ENCODE measurements around the gene C10orf90.

The C10orf90 gene, protein sequence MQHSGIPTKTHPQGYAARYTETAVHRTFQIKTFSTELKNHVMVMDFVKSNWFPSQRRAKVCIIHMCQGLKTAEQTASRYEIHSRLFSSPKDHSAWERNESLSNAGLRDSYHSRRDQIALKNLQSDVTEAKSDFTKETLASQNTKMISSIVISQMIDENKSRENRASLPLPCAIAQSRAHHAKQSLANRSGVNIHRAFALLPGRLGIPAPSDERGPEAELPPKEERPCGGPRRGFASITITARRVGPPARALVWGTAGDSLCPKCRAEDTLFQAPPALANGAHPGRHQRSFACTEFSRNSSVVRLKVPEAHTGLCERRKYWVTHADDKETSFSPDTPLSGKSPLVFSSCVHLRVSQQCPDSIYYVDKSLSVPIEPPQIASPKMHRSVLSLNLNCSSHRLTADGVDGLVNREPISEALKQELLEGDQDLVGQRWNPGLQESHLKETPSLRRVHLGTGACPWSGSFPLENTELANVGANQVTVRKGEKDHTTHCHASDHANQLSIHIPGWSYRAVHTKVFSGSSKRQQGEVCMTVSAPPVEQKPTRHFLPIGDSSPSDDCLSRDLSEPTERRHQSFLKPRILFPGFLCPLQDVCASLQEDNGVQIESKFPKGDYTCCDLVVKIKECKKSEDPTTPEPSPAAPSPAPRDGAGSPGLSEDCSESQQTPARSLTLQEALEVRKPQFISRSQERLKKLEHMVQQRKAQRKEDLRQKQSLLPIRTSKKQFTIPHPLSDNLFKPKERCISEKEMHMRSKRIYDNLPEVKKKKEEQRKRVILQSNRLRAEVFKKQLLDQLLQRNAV

GRCh38 chr10:126670056-126670894, at the start of gene C10orf90:
Gene C10orf90 (minus strand): TSS chr10:126670693. CDS start chr10:126670480, 213 bp downstream.
- Histone ChIP-seq H3K36me3 (replicated peaks) (no peaks in the 10 kb centered on the region), H3K9me3 (no peaks in the 10 kb centered on the region), H3K27me3 (ENCODE audit: low read depth) (no peaks in the 10 kb centered on the region), H3K4me1 (no peaks in the 10 kb centered on the region), H3K4me3 (no peak within 1 kb of the TSS)
- in situ Hi-C loops (cut with MboI; ENCODE audit: low sequenced_read_pairs) = no loop called here
- DNase-seq (ENCODE audit: low spot score in 2 of 2) = no peak

GRCh38 chr10:126716366-126716765, 45.9 kb upstream of the C10orf90 start:
- Histone ChIP-seq H3K4me1 (no peaks in the 10 kb centered on the region), H3K9me3 (no peaks in the 10 kb centered on the region), H3K36me3 (replicated peaks) (no peaks in the 10 kb centered on the region), H3K27me3 (ENCODE audit: low read depth) (no peaks in the 10 kb centered on the region), H3K4me3 (no peak overlapping the region)
- in situ Hi-C loops (cut with MboI; ENCODE audit: low sequenced_read_pairs) = no loop called here
- DNase-seq (ENCODE audit: low spot score in 2 of 2) = no peak

- Histone ChIP-seq H3K27me3 (ENCODE audit: low read depth) (no peaks in the 10 kb centered on the region), H3K4me3 (no peak overlapping the region), H3K36me3 (replicated peaks) (no peaks in the 10 kb centered on the region), H3K4me1 (no peaks in the 10 kb centered on the region), H3K9me3 (no peaks in the 10 kb centered on the region)
- DNase-seq (ENCODE audit: low spot score in 2 of 2) = no peak
- in situ Hi-C loops (cut with MboI; ENCODE audit: low sequenced_read_pairs) = no loop called here
These were observed 43.1 kb upstream of the C10orf90 start for GRCh38 chr10:126713594-126713993.

DNA sequence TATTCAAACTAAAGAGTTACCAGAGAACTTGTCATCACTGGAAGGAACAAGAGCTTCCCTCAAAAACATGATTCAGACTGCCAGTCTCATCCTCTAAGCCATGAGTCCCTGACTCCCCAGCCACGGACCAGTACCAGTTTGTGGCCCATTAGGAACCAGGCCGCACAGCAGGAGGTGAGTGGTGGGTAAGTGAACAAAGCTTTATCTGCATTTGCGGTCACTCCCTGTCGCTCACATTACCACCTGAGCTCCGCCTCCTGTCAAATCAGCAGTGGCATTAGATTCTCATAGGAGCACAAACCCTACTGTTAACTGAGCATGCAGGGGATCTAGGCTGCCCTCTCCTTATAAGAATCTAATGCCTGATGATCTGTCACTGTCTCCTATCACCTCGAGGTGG, 42.2 kb upstream of the C10orf90 start:
- Histone ChIP-seq H3K4me1 (no peaks in the 10 kb centered on the region), H3K9me3 (no peaks in the 10 kb centered on the region), H3K27me3 (ENCODE audit: low read depth) (no peaks in the 10 kb centered on the region), H3K4me3 (no peak overlapping the region), H3K36me3 (replicated peaks) (no peaks in the 10 kb centered on the region)
- DNase-seq (ENCODE audit: low spot score in 2 of 2) = no peak
- in situ Hi-C loops (cut with MboI; ENCODE audit: low sequenced_read_pairs) = no loop called here

- Histone ChIP-seq H3K9me3 (no peaks in the 10 kb centered on the region), H3K36me3 (replicated peaks) (no peaks in the 10 kb centered on the region), H3K4me1 (no peaks in the 10 kb centered on the region; the same call in 1 of the 2 replicates), H3K4me3 (no peak overlapping the region), H3K27me3 (ENCODE audit: low read depth) (no peaks in the 10 kb centered on the region)
- DNase-seq (ENCODE audit: low spot score in 2 of 2) = no peak
- in situ Hi-C loops (cut with MboI; ENCODE audit: low sequenced_read_pairs) = no loop called here
These were observed 35.6 kb upstream of the C10orf90 start for GRCh38 chr10:126705951-126706565.

DNA sequence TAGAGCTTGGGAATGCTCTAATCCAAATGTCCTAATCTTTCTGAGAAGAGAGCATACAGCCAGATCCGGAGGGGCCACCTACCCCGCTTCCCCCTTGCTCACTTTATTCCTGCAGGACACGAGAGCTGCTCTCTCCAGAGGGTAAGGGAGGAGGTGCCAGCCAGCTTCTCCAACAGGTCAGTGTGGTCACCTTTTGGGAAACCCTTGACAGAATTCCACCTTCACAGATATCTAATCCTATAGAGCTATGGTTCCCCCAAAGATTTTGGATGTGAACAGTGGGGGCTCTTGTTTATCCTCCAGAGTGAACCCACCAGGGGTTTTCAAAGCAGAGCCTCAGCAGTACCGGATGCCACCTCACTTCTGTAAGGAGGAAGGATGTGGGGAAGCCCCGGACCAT, 34.6 kb upstream of the C10orf90 start:
- Histone ChIP-seq H3K4me1 (no peaks in the 10 kb centered on the region; the same call in 1 of the 2 replicates), H3K27me3 (ENCODE audit: low read depth) (no peaks in the 10 kb centered on the region), H3K4me3 (no peak overlapping the region), H3K9me3 (no peaks in the 10 kb centered on the region), H3K36me3 (replicated peaks) (no peaks in the 10 kb centered on the region)
- in situ Hi-C loops (cut with MboI; ENCODE audit: low sequenced_read_pairs) = no loop called here
- DNase-seq (ENCODE audit: low spot score in 2 of 2) = no peak

DNA sequence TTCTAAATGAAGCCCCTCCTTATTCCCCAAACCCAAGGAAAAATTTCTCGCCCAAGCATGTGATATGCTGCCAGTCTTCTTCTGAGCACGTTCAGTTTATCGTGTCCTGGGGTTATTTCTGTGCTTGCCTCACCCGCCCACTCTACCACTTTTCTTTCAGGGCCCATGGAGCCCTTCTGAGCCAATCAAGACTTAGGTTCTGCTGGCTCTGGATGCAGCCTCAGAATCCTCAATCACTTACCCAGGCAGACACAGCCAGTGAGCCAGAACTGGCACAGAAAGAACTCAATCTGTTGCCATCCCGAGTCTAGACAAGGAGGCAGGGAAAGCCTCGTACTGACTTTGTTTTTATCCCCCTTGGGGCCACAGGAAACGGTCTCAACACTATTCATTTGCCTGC, 34.2 kb upstream of the C10orf90 start:
- H3K4me1 ChIP-seq = no peaks in the 10 kb centered on the region; the same call in 1 of the 2 replicates
- no peak overlapping the region for H3K4me3 ChIP-seq
- in situ Hi-C loops (cut with MboI; ENCODE audit: low sequenced_read_pairs) = no loop called here
- no peak for DNase-seq (ENCODE audit: low spot score in 2 of 2)
- no peaks in the 10 kb centered on the region for H3K9me3 ChIP-seq
- no peaks in the 10 kb centered on the region for H3K36me3 ChIP-seq (replicated peaks)
- no peaks in the 10 kb centered on the region for H3K27me3 ChIP-seq (ENCODE audit: low read depth)

DNA sequence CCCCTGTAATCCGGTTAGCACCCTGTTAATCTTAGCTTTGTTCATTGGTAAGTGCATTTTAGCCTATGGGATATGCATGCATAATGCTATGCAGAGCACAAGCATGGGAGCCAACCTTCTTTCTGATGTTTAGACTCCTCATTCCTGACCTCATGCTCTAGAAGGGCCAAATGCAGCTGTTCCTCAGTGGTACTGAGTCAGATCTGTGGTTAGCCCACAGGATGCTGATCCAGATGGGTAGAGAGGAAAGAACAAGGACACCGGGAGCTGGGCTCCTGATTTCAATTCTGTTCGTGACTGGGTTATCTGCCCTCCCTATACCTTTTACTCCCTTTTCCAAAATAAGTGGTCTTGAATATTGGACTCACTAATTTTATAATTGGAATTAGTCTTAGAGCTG, 31.7 kb upstream of the C10orf90 start:
- Histone ChIP-seq H3K36me3 (replicated peaks) (no peaks in the 10 kb centered on the region), H3K9me3 (no peaks in the 10 kb centered on the region), H3K4me1 (no peaks in the 10 kb centered on the region; the same call in 1 of the 2 replicates), H3K4me3 (no peak overlapping the region), H3K27me3 (ENCODE audit: low read depth) (no peaks in the 10 kb centered on the region)
- in situ Hi-C loops (cut with MboI; ENCODE audit: low sequenced_read_pairs) = no loop called here
- DNase-seq (ENCODE audit: low spot score in 2 of 2) = no peak

DNA sequence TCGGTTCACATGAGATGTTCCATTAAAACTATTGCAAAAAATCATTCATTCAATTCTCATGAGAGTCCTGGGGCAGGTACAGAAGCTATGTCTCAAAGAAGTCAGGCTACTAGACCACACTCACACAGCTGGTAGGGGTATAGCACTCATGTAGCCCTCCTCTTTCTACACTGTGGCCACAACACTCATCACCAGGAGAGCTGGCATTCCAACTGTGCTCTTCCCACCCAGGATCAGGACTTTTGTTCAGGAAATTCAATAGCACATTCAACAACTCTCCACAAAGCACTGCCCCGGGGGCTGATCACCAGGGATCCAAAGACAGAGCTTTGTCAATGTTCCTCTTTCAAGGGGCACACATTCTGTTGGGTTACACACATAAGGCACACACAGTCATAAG, 31.0 kb upstream of the C10orf90 start:
- in situ Hi-C loops (cut with MboI; ENCODE audit: low sequenced_read_pairs) = no loop called here
- no peaks in the 10 kb centered on the region for H3K4me1 ChIP-seq
- no peaks in the 10 kb centered on the region for H3K9me3 ChIP-seq
- no peaks in the 10 kb centered on the region for H3K27me3 ChIP-seq (ENCODE audit: low read depth)
- no peak overlapping the region for H3K4me3 ChIP-seq
- no peak for DNase-seq (ENCODE audit: low spot score in 2 of 2)
- H3K36me3 ChIP-seq (replicated peaks) = no peaks in the 10 kb centered on the region

DNA sequence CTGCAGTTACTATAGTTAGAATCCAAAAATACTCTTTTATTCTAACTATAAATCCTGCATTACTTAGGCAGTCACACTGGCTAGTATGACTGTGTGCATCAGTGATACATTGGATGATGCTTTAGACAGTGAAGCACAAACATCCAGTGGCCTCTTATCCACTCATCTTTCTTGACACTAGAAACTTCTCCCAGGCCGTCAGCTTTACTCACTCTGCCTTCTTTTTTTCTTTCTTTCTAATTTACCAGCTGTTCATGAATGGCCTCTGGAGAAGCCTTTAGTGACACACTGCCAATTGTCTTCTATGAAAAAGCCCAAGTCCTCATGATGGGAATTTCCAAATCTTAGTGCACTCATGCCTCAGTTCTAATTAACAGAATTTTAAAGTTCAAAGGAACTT, 26.2 kb upstream of the C10orf90 start:
- Histone ChIP-seq H3K36me3 (replicated peaks) (no peaks in the 10 kb centered on the region), H3K9me3 (no peaks in the 10 kb centered on the region), H3K4me3 (no peak overlapping the region), H3K4me1 (no peaks in the 10 kb centered on the region), H3K27me3 (ENCODE audit: low read depth) (0 out of 2 replicates have a peak, but pooled peaks cover 5% of the 10 kb centered on the region)
- in situ Hi-C loops (cut with MboI; ENCODE audit: low sequenced_read_pairs) = no loop called here
- no peak for DNase-seq (ENCODE audit: low spot score in 2 of 2)

- in situ Hi-C loops (cut with MboI; ENCODE audit: low sequenced_read_pairs) = no loop called here
- no peaks in the 10 kb centered on the region for H3K9me3 ChIP-seq
- H3K4me3 ChIP-seq = no peak overlapping the region
- DNase-seq (ENCODE audit: low spot score in 2 of 2) = no peak
- H3K36me3 ChIP-seq (replicated peaks) = no peaks in the 10 kb centered on the region
- 0 out of 2 replicates have a peak, but pooled peaks cover 5% of the 10 kb centered on the region for H3K27me3 ChIP-seq (ENCODE audit: low read depth)
- H3K4me1 ChIP-seq = no peaks in the 10 kb centered on the region
These were observed 21.0 kb upstream of the C10orf90 start for GRCh38 chr10:126691456-126691855.

DNA sequence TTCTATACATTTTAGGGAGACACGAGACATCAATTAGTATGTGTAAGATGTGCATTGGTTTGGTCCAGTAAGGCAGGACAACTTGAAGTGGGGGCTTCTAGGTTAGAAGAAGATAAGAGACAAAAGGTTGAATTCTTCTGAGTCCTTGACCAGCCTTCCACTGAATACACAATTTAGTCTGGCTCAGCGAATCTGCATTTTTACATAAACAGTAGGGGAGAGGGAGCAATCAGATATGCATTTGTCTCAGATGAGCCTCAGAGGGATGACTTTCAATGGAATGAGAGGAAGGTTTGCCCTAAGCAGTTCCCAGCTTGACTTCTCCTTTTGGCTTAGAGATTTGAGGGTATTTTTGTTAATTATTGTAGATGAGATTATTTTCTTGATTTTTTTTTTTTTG, 20.0 kb upstream of the C10orf90 start:
- DNase-seq (ENCODE audit: low spot score in 2 of 2) = no peak
- Histone ChIP-seq H3K36me3 (replicated peaks) (no peaks in the 10 kb centered on the region), H3K4me3 (no peak overlapping the region), H3K27me3 (ENCODE audit: low read depth) (0 out of 2 replicates have a peak, but pooled peaks cover 5% of the 10 kb centered on the region), H3K9me3 (no peaks in the 10 kb centered on the region), H3K4me1 (no peaks in the 10 kb centered on the region)
- in situ Hi-C loops (cut with MboI; ENCODE audit: low sequenced_read_pairs) = no loop called here

GRCh38 chr10:126689461-126689994, 19.0 kb upstream of the C10orf90 start:
- Histone ChIP-seq H3K4me3 (no peak overlapping the region), H3K4me1 (no peaks in the 10 kb centered on the region), H3K36me3 (replicated peaks) (no peaks in the 10 kb centered on the region), H3K9me3 (no peaks in the 10 kb centered on the region), H3K27me3 (ENCODE audit: low read depth) (0 out of 2 replicates have a peak, but pooled peaks cover 5% of the 10 kb centered on the region)
- no peak for DNase-seq (ENCODE audit: low spot score in 2 of 2)
- in situ Hi-C loops (cut with MboI; ENCODE audit: low sequenced_read_pairs) = no loop called here

Data from HAP-1 (cell line).